Right renal pelvis (tissue), 4 donors: Measurements from ENCODE around the gene TRAPPC10. TPM values are rescaled to one million over a fixed set of nuclear protein-coding genes. Genes with fewer than 3 reads are reported as not detected.

Experiments used
- DNase-seq, 4 donors: peaks; one replicate each; pipeline ENCODE4 v3.0.0-alpha.2; 2013; ENCODE audit warnings: low read depth in 4 of 4, low spot score in 3 of 4, missing footprints in 1 of 4
- polyA plus RNA-seq, 4 donors: library from polyadenylated mRNA; unstranded; fragments of 120-200 nt; gene quantifications; one replicate each; pipeline ENCODE4 v1.2.1, GENCODE V29; 2013; ENCODE audit not compliant: insufficient read length in 4 of 4

The TRAPPC10 gene
- polyA plus RNA-seq, 4 donors = 38.2 to 40.8 (median 39.4) TPM

DNA sequence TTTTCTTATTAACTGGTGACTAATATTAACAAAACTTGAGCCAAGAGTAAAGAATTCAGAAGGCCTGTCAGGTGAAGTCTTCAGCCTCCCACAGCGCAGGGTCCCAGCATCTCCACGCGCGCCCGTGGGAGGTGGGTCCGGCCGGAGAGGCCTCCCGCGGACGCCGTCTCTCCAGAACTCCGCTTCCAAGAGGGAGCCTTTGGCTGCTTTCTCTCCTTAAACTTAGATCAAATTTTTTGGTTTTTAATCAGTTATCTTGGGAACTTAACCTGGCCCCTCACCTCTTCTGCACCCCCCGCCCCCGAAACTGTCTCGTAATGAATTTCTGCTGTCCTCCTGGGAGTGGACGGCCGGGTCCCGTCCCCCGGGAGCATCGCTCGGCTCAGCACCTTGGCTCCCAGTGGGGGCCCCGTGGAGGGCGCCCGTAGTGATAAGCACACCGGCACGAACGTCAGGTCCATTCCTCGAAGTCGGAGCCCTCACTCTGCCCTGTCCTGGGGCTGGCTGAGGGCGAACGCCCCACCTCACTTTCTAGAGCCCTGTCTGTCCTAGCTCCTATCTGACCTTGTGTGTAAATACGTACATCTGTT is 29.5 kb upstream of the TRAPPC10 start:
- DNase-seq = no peak

DNA sequence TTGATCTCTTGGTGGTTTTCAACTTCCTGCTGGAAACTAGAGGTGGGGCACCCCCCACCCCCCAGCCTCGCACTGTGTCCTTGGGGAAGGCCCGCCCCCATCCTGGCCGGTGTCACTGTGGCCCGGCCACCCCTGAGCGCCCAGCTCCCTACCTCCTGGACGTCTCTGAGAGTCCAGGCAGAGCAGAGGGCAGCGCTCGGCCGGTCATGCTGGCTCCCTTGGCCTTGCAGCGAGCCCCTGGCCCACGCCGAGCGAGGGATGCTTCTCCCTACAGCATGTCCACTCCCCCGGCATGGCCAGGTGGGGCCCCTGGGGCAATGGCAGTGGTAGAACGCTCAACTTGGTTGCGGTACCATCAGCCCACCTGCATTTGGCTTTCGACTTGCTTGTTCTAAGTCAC is 28.7 kb upstream of the TRAPPC10 start:
- no peak for DNase-seq

GRCh38 chr21:43983860-43984420 is 28.2 kb upstream of the TRAPPC10 start:
- DNase-seq = no peak

DNA sequence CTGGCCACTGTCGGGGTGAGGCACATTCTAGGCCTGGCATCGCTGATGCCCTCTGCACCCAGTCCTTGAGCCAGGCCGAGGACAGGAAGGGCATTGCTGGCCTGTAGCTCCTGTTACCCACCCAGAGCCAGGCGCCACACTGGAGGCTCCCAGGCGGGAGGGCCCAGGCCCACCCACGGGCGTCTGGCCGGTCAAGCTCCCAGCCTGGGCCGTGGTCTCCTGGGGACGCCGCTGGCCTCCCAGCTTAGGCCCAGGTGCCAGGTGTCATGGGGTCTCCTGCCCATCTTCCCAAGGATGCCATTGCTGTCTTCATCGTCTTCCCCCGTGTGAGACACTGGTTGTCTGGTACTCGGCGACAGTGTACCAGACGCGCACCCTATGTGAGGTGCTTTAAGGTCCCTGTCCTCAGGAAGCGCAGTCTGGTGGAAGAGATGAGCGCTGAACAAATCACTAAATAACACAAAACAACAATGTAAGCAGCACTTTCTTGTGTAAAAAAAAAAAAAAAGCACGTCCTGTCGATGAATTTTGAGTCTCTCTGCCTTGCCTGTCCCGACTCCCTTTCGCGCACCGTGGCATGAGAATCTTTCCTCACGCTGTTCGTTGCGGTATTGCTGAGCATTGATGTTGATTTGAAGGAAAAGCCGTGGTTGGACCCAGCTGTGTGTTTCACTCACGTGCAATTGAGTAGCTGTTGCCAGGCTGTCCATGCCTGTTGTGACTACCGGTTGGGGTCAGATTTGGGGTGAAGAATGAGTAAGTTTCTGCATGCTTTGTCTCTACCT is 27.0 kb upstream of the TRAPPC10 start:
- no peak for DNase-seq

DNA sequence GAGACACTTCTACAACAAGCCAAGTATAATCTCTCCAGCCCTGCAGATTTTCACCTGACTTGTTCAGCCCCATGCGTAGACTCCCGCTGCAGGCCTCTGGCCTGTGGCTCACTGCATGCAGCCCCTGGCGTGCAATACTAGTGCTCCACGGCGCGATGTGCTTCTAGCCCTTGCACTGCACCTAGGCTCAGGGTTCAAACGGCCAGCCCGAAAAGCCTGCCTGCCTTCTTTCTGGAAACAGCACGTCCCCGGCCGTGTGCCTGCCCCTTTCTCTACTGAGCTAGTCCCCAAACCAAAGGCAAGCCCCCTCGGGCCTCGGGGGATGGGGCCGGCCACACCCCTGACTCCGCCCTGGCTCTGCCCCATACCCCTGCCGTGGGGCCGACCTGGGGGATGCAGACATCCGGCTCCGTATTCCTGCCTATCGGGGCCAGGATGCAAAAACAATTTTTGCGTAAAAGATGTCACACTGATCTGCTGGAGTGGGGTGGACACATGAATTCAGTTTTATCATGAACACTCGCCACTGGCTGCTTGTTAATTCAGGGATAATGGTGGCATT is 26.3 kb upstream of the TRAPPC10 start:
- DNase-seq = no peak

GRCh38 chr21:43986544-43987451 is 25.3 kb upstream of the TRAPPC10 start:
- DNase-seq = no peak

GRCh38 chr21:43987509-43987908 is 24.6 kb upstream of the TRAPPC10 start:
- no peak for DNase-seq

GRCh38 chr21:43988016-43988415 is 24.1 kb upstream of the TRAPPC10 start:
- no peak for DNase-seq

- no peak for DNase-seq
Observed at GRCh38 chr21:43988506-43989230, 23.4 kb upstream of the TRAPPC10 start.

- DNase-seq = no peak
Observed at GRCh38 chr21:43989401-43989800, 22.7 kb upstream of the TRAPPC10 start.

DNA sequence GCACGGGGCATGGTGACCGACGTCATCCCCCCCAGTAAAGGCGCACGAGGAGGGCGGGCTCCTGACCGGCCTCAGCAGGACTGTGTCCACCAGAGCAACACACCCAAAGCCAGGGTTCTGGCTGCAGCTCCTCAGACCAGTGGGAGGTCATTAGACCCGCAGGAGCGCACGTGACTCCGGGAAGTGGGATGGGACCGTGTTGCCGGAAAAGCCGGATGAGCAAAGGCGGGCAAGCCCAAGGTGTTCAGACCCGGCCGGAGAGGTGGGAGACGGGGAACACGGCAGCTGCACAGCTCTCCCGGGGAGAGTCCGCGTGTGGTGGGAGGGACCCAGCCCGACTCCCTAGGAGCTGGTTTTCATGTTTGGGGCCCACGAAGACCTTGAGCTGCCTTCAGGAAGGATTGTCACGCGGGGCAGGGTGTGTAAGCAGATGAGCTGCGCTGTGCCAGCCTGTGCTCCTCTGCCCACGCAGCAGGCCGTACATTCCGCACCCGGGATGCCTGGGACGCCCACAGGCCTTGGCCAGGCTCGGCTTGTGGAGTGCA is 20.6 kb upstream of the TRAPPC10 start:
- no peak for DNase-seq

GRCh38 chr21:43992121-43992520 is 20.0 kb upstream of the TRAPPC10 start:
- DNase-seq = no peak

DNA sequence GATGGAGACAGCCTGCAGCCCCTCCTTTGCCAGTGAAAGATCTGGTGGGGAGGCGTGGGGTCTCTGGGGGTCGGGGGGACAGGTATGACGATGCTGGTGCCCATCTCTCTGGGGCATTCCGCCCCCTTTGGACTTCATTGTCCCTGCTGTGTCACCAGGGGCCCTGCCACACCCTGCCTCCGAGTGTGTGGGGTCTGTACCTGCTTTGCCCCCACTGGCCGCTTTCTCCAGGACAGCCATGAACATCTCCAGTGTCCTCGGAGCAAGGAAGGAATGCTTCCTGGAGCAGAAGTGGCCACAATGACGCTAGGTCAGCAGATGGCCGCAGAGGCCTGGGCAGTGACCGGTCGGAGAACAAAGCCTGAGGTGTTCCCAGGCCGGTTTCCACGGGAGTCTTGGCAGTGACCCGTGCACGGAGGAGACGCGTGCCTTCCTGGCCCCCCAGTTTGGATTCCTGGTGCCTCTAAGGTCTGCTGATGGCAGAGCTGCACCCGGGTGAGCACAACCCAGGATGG is 18.6 kb upstream of the TRAPPC10 start:
- DNase-seq = no peak

DNA sequence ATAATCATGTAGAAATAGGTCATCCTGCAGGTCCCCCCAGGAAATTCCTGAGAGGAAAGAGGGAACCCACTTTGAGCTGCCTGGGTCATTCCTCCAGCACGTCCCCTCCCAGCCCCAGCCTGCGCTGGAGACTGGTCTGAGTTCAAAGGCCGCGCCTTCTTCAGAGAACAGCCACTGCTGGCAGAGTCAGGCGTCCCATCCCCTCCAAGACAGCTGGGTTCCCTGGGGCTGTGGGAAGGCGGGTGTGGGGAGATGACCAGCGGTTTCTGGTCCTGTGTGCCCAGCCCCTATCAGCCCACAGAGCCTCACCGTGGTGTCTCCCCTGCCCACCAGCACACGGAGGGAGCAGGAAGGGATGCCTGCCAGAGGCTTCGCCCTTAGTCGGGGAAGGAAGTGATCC is 18.0 kb upstream of the TRAPPC10 start:
- DNase-seq = no peak

DNA sequence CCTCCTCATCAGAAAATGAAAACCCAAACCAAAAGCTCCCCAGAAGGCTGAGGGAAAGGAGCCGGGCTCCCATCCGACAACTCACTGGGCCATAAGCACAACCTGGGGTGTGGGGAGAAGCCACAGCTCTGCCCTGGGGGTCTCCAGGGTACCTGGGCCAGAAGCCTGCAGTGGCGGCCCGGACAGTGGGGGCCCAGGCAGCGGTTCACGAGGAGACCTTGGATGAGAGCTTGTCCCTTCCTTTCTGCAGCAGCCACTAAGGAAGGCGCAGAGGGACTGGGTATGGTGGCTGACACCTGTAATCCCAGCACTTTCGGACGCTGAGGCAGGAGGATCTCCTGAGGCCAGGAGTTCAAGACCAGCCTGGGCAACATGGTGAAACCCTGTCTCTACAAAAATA is 17.5 kb upstream of the TRAPPC10 start:
- no peak for DNase-seq

- no peak for DNase-seq
Observed at GRCh38 chr21:43995521-43996105, 16.5 kb upstream of the TRAPPC10 start.

DNA sequence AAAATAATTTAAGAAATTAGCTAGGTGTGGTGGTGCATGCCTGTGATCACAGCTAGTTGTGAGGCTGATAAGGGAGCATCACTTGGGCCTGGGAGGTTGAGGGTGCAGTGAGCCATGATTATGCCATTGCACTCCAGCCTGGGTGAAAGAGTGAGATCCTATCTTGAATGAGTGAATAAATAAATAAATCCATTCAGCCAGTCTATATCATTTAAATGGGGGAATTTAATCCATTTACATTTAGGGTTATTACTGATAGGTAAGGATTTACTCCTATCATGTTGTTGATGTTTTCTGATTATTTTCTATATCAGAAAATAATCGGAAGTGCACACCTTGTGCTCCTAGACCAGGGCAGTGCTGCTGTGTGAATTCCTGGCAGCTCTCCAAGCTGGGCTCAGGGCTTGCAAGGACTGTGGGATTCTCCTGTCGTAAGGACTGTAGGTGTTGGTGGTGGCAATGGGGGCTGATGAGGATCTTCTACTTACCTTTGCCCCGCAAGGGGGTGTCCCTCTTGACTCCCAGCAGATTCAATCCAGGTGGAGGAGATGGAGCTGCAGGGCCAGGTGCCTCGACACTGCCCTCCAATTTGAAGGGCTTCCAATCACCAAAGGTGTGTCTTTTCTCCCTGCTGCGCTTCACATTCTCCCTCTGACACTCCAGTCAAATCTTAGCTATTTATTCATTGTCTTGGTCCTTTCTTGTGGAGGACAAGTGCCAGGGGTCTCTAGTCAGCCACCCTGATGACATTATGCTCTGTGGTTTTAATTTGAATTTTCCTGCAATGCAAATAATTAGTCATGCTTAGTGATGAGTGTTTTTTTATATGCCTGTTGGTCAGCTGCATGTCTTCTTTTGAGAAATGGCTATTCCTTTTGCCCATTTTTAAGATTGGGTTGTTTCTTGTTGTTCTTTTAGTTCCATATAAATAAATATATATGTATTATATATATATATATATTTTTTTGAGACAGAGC is 14.1 kb upstream of the TRAPPC10 start:
- no peak for DNase-seq

GRCh38 chr21:44000360-44000759 is 11.7 kb upstream of the TRAPPC10 start:
- no peak for DNase-seq
